HG03066 (cell line): ENCODE data around the gene UMAD1.
"Not testable (repeated sequence)": the region's sequence is repeated elsewhere in the genome, so short reads cannot be mapped to it uniquely, and the experiment has no call there.

ENCODE experiments used
- ATAC-seq: cut with Tn5 transposase; IDR thresholded peaks from one replicate; pipeline ENCODE4 v1.9.1; 2021; ENCODE audit warnings: low read depth; ENCODE audit not compliant: unreplicated experiment

UMAD1 gene

GRCh38 chr7:7792056-7792455 is 151.5 kb downstream of the UMAD1 start:
- no peak for ATAC-seq

DNA sequence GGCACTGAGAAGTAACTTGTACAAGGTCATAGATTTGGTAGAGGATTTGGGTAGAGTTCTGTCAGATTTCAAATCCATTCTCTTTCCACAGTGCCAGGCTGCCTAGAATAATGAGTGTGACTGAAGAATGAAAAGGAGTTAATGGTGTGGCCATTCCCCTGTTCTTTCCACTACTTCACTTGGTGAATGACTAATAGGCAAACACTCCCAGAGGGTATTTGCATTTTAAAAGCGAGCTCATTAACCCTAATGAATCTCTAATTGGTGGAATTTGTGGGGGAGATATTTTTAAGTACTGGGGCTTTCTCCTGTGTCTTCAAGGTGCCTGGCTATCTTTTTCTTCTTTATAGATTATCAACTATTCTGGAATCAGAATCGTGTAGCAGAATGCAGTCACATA is 152.7 kb downstream of the UMAD1 start:
- no peak for ATAC-seq

DNA sequence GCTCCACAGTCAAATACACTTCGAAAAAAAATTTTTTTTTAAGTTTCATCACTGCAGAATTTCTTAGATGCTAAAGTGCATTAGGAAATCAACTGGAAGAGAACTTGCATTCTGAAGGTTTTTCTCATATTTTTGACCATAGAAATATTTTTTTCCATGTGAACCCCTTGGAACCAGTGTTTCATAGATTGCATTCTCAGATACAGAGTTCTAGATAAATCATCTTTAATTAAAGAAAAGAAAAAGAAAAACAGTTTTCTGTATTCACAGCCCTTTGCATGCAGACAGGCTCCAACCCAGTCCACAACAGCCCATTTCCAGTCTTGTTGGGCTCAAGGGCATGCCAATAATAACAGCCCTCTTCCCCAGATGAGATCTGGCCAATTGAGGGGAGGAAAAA is 153.4 kb downstream of the UMAD1 start:
- no peak for ATAC-seq

DNA sequence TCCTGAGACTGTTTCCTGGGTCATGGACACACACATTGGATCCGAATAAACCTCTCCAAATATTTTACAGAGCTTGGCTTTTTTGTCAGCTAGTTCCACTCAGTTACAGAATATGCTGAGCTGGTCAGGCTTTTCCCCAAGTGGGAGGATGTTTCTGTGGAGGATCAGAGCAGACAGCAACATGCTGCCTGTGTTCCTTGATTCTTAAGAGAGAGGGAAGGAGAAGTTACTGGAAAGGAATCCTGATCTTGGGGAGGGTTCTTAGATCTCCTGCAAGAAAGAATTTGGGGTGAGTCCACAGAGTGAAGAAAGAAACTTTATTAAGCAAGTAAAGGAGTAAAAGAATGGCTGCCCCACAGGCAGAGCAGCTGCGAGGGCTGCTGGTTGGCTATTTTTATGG is 154.7 kb downstream of the UMAD1 start:
- ATAC-seq: no peak

GRCh38 chr7:7795630-7796121 is 155.1 kb downstream of the UMAD1 start:
- no peak for ATAC-seq

DNA sequence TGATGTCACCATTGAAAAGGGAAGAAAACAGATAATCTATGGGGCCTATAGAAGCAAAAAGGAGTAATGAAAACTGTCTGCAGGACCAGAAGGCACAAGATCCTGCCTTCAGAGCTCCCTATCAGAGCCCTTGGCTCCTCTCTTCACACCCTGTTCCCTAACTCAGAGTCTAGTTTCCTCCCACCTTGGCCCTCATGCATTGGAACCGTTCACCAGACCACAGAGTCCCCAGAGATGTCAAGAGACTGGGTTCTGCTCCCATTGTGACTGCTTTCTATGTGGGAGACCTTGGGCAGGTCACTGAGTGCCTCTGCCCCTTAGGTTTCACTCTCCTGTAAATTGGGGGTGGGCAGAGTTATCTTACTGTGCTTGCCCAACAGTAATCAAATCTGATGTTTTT is 158.0 kb downstream of the UMAD1 start:
- ATAC-seq: no peak

GRCh38 chr7:7799138-7799537 is 158.6 kb downstream of the UMAD1 start:
- ATAC-seq: no peak

- no peak for ATAC-seq
Measured at GRCh38 chr7:7802531-7802930, 162.0 kb downstream of the UMAD1 start.

DNA sequence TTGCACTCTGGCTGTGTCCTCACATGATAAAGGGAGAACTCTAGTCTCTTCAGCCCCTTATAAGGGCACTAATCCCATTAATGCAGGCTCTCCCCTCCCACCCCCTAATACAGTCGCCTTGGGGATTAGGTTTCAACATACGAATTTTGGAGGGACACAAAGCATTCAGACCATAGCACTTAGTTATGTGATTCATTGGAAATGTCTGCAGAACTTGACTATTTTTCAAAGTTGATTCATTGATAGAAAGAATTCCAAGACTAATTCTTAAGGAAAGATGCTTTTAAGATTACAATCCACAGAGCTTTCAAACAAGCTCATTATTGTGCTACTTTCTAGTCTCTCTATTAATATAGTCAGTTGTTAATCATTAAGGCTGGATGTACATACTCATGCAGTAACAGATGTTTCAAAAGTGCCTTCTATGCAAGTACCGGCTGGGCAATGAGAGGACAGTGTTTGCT is 163.2 kb downstream of the UMAD1 start:
- ATAC-seq: no peak

GRCh38 chr7:7804822-7805221 is 164.3 kb downstream of the UMAD1 start:
- ATAC-seq: not testable (repeated sequence)

GRCh38 chr7:7805511-7806153 is 165.1 kb downstream of the UMAD1 start:
- no peak for ATAC-seq

- no peak for ATAC-seq
Measured at GRCh38 chr7:7808156-7808555, 167.6 kb downstream of the UMAD1 start.

DNA sequence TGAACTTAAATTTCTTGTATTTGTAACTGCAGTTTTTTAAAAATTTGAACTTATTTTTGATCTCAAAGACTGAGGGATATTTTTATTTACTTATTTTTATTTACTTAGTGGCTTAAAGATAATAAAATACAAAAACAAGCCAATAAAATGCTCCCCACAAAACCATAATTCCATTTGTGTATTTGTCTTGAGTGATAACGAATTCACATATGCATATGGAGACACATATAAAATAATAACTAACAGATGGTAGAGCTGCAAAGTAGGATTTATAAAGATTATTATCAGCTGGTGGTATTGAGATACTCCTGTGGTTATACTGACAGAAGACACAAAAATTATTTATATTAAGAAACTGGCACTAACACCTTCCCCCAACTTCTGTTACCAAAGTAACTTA is 168.1 kb downstream of the UMAD1 start:
- ATAC-seq: no peak

GRCh38 chr7:7810380-7810779 is 169.8 kb downstream of the UMAD1 start:
- no peak for ATAC-seq

DNA sequence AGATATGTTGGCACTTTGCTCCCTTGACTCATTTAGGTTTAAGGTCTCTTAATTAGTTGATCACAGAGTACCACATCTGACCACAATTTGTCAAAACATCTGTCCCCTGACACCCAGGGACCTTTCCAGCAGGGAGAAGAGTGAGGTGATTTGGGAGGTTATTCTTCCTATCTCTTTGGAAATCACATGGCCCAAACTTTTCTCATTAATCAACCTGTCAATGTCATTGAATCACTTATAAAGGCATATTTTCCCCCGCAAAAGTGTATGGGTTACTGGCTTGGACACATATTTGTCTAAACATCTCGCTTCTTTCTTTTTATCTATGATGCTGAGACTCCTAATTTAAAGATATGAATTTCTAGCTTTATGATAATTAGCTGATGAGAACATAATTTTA is 170.3 kb downstream of the UMAD1 start:
- ATAC-seq: no peak

- ATAC-seq: no peak
Measured at GRCh38 chr7:7812112-7812511, 171.6 kb downstream of the UMAD1 start.

DNA sequence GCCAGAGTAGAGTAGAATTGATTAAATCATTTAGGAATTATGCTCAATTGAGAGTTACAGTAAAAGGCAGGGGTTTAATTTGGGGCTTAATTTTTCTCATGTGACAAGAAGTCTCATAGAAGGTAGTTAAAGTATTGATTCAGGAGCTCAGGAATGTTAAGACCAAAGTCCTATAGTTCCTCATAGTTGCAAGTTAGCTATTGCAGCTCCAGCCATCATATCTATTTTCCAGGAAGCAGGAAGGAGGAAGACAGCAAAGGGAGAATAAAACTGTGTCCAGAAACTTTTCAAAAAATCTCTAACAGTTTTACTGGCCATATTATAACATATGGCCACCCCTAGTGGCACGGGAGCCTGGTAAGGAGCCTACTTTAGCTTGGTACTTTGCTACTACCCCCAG is 174.8 kb downstream of the UMAD1 start:
- ATAC-seq: no peak

- peak; percentile 41 for ATAC-seq
Measured at GRCh38 chr7:7816084-7816483, 175.5 kb downstream of the UMAD1 start.

DNA sequence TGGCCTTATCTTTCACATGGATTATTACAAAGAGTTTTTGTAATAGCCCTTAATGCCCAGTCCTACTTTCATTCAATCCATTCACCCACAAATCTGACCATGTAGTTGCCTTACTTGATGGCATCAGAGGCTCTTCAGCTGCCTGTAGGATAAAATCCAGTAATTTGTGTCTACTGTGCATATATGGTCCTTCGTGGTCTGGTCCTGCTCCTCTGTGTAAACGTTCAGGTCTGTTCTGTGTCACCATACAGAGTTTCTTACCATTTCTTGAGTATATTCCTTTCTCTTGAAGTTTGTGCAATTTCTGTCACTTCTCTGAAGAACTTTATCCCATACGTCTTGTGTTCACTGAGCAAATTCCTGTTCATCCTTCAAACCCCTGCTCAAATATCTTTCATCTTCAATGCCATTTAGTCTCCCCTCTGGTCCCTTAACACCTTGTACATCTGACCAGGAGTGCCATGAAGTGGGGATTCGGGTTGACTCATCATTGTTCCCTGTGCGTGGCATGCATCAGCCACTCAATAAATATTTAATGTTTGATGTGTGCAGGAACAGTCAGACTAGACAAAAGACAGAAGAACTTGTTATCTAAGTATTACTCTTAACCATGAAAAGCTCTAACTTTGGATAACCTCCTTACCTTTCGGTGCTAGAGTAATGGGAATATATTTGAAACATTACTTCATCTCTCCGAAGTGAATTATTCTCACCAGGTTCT is 176.4 kb downstream of the UMAD1 start:
- no peak for ATAC-seq

DNA sequence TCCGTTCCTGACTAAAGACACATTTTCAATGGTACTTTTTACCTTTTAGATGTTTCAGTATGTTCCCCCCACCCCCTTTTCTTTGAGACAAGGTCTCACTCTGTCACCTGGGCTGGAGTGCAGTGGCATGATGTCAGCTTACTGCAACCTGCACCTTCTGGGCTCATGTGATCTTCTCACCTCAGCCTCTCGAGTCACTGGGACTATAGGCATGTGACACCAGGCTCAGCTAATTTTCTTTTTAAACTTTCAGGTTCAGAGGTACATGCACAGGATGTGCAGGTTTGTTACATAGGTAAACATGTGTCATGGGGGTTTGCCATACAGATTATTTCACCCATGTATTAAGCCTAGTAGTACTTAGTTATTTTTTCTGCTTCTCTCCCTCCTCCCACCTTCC is 177.2 kb downstream of the UMAD1 start:
- no peak for ATAC-seq

DNA sequence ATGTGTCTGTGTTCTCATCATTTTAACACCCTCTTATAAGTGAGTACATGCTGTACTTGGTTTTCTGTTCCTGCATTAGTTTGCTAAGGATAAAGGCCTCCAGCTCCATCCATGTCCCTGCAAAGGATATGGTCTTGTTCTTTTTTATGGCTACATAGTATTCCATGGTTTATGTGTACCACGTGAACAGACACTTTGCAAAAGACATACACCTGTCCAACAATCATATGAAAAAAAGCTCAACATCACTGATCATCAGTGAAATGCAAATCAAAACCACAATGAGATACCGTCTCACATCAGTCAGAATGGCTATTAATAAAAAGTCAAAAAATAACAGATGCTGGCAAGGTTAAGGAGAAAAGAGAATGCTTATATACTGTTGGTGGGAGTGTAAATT is 177.6 kb downstream of the UMAD1 start:
- not testable (repeated sequence) for ATAC-seq
